Fibroblast of skin of left biceps (primary cell): ENCODE measurements around the gene EYA2.

Source experiments
- DNase-seq, 2 experiments: peaks; one replicate each; pipeline ENCODE4 v3.0.0-alpha.2; 2013; ENCODE audit warnings: low read depth in 2 of 2

Gene EYA2

DNA sequence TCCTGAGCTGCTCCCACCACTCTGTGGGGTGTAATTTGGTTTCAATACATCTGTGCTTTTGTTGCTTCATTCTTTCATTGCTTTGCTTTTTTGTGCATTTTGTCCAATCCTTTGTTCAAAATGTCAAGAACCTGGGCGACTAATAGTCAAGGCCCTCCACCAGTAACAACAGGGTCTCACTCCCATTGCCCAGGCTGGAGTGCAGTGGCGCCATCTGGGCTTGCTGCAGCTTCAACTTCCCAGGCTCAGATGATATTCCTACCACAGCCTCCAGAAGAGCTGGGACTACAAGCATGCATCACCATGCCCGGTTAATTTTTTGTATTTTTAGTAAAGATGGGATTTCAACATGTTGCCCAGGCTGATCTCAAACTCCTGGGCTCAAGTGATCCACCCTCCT lies 169.2 kb downstream of the EYA2 start:
- DNase-seq = no peak

DNA sequence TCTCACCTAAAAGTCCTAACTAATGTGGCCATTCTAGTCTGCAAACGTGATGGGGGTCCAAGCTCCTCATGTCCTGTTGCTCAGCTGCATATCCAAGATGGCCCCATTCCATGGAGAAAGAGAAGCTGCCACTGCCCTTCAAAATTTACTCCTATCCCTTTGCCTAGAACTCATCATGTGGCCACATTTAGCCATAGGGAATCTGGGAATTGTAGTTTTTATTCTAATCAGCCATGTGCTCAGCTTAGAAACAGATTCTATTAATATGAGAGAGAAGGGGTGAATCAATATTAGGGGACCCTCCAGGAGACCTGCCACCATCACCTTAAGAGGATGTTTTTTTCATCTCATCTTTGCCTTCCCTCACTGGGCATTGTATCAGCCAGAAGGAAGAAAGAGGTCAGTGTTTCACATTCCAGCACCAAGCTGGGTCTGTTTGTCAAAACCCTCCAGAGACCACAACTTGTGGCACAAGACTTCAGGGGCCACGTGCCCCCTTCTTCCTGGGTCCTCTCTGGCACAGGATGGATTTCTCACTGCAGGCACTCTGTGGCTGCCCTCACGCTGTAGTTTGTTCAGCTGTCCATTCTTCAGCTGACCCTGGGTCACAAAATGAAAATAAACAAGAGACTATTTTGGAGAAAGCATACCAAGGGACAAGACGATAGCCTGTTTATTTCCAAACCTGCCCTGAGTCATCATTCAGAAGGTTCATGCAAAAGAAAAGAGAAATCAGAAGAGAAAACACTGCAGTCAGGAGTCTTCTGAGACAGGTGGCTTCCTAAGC lies 172.0 kb downstream of the EYA2 start:
- DNase-seq = no peak

DNA sequence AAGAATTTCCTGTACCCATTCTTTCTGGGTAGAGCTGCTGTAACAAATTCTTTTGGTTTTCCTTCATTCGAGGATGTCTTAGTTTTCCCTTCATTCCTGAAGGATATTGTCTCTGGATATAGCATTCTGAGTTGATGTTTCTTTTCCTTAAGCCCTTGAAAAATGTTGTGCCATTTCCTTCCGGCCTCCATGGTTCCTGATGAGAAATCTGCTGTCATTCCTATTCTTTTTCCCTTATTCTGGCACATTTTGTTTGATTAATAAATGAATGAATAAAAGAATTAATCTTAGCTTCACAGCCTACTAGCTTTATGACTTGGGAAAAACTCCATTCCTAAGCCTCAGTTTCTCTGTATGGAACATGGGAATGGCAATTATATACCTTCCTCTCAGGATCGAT lies 173.1 kb downstream of the EYA2 start:
- DNase-seq = no peak

DNA sequence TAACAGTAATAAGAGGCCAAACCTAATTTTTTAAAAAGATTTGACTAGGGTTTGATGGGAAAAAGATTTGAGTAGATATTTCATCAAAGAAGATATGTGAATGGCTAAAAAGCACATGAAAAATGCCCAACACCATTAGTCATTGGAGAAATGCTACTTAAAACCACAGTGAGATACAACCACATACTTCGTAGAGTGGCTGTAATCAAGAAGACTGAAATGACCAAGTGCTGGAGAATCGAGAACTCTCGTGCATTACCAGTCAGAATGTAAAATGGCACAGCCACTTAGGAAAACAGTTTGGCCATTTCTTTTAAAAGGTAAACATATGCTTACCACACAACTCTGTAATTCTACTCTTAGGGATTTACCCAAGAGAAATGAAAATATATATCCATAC lies 175.5 kb downstream of the EYA2 start:
- no peak for DNase-seq

DNA sequence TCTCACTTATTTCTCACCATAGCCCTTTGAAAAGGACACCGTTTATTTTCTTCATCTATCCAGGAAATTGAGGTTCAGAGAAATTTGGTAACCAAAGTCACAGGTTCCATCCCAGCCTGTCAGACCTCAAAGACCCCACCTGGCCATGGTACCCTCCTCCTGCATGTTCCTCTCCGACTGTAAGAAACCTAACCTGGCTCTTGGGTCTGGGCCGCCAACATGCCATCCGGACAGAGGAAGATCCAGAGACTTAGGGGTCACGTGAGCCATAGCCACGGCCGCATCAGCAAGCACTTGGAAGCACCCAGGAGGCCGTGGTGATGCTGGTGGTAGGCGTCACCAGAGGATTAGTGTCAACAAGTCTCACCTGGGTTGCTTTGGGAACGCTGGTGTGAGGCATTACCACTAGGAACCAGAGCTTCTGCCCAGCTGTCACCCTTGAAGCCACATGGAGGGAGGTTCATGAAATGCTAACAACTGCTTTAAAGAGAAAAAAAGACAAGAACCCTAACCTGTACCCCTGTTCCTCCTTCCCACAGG lies 177.1 kb downstream of the EYA2 start:
- DNase-seq = no peak

DNA sequence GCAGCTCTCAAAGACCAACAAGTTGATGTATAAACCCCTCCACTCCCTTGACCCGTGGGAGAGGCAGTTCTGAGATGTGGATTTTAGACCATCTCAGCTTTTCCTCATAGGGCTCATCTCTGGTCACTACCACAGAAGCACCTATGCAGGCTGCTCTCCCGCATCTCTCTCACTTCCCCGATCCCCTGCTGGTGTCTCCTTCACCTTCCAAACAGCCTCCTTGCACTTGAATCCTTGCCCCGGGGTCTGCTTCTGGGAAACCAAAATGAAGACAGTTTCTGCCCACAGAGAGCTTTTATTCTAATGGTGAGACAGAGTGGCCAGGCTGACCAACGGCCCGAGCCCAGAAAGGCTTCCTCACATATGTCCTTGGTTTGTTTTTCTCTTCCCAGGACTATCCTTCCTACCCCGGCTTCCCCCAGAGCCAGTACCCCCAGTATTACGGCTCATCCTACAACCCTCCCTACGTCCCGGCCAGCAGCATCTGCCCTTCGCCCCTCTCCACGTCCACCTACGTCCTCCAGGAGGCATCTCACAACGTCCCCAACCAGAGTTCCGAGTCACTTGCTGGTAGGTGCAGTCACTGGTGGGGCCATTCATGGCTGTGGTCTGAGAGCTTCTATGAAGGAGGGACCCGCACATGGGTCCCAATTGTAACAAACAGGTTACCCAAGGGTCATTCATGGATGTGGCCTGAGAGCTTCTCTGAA lies 179.3 kb downstream of the EYA2 start:
- no peak for DNase-seq

DNA sequence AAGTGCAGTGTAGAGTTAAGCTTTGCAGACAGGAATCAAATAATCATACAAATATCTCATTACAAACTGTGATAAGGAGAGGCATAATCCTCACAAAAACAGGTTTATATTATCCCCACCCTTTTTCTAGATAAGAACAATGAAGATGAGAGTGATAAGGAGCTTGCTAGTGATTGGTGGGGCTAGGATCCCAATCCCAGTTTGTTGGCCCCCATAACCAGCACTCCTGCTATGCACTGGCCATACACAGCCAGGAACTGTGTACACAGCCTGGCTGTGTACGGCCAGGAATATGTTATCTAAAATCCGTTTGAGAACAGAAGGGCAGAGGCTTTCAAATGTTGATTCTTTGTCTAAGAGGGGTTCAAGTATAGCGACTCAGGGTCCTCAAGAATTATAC lies 180.6 kb downstream of the EYA2 start:
- DNase-seq = no peak

DNA sequence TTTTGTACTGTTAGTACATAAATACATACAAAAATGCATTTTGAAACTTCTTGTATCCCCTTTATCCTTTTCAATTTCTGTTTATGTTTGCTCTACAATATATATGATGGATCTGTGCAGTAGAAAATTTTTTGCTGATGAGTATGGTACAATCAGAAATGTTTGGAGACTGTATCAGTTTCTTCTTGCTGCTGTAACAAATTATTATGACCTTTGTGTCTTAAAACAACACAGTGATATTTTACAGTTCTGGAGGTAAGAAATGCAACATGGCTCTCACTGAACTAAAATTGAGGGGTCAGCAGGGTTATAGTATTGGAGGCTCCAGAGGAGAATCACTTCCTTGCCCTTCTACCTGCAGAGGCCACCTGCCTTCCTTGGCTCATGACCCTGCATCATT lies 184.4 kb downstream of the EYA2 start:
- no peak for DNase-seq

DNA sequence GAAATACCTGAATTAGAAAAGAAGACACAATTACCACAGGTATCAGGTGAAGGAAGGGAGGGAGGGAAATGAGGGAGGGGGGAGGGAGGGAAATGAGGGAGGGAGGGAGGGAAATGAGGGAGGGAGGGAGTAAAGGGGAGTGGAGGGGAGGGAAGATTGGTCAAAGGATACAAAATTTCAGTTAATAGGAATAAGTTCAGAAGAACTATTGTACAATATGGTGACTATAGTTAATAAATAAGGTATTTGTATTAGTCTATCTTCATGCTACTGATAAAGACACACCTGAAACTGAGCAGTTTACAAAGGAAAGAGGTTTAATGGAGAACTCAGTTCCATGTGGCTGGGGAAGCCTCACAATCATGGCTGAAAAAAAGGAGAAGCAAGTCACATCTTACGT lies 185.7 kb downstream of the EYA2 start:
- no peak for DNase-seq

DNA sequence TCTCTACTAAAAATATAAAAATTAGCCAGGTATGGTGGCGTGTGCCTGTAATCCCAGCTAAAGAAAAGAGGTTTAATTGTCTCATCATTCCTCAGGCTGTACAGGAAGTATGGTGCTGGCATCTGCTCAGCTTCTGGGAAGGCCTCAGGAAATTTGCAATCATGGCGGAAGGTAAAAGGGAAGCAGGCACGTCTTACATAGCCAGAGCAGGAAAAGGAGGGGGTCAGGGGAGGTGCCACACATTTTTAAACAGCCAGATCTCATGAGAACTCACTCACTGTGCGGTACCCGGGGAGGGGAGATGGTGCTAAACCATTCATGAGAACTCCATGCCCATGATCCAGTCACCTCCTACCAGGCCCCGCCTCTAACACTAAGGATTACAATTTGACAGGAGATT lies 191.7 kb downstream of the EYA2 start:
- DNase-seq = no peak

DNA sequence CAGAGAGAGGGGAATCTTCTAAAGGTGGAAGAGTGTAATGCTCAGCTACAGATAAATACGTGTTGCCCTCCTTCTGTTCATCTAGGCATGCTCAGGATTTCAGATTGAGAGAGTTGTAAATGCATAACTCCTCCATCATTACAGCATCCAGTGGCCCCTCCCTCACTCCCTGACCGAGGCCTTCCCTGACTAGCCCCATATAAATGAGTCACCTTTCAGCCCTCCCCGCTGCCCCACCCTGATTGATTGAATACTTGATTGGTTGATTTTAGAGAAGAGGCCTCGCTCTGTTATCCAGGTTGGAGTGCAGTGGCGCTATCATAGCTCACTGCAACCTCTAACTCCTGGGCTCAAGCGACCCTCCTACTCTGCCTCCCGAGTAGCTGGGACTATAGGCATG lies 193.7 kb downstream of the EYA2 start:
- no peak for DNase-seq

DNA sequence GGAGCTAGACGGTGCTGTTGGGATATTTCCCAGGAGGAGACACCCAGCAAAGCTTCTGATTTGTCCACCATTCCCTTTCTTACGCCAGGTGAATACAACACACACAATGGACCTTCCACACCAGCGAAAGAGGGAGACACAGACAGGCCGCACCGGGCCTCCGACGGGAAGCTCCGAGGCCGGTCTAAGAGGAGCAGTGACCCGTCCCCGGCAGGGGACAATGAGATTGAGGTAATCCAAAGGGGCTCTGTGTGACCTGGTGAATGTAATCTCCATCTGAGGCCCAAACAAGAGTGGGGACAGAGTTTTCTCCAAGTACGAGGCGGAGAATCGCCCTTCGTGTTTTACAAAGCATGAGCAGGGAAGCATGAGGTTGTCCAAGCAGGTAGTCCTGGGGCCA lies 194.5 kb downstream of the EYA2 start:
- no peak for DNase-seq

DNA sequence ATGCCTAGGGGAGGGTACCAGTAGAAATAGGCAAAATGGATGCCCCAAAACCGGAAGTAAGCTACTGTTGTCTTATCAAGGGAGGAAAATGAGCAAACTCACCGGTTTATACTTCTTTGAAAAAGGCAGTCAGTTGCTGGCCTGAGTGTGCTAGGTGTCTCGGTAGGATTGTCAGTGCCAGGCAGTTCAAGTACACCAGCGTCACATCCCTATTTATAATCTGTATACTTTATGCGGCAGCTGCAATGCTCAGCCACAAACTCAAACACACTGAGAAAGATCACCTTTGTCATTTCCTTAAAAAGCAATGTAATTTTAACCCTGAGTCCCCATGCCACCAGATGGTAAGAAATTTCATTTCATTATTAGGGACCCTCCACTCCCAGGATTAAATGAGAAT lies 196.2 kb downstream of the EYA2 start:
- no peak for DNase-seq

DNA sequence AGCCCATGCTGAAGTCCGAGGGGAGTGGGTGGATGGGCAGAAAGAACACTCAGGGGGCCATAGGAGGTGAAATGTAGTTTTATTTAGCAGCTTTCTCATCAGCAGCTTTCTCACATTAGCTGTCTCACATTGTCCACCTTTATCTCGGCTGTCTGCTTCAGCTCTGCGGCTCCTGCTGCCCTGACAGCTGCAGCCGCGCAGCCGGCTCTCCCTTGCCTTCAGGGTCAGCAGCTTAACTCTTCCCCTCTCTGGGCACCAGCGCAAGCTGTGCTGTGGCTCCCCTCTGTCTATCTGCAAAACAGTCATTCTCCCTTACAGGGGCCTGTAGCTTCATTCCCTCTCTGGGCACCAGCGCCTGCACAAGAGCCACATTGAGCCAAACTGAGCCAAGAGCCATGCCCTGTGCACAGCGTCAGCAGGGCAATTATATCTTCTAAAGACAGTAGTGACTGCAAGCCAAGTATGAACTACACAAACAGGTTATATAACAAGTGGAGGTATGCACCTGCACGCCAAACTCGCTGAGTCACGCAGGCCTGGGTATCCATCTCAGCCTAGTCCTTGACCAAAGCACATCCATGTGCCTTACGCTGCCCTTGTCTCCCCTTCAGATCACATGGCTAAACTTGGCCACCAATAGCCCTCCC lies 198.8 kb downstream of the EYA2 start:
- no peak for DNase-seq

DNA sequence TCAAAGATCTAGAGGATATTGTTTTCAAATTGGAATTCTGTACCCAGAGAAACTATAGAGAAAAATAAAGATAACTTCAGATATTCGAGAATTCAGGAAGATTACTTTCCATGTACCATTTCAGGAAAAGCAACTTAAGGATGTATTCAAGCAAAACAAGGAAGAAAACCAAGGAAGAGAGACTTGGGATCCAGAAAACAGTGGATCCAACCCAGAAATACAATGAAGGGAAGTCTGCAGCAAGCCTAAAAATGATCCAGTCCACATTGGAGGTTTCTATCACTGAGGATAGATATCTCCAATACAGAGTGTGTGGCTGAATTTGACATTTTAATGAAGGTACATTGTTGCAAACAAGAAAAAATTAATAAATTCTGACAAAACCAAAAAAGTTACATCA lies 201.0 kb downstream of the EYA2 start:
- no peak for DNase-seq

DNA sequence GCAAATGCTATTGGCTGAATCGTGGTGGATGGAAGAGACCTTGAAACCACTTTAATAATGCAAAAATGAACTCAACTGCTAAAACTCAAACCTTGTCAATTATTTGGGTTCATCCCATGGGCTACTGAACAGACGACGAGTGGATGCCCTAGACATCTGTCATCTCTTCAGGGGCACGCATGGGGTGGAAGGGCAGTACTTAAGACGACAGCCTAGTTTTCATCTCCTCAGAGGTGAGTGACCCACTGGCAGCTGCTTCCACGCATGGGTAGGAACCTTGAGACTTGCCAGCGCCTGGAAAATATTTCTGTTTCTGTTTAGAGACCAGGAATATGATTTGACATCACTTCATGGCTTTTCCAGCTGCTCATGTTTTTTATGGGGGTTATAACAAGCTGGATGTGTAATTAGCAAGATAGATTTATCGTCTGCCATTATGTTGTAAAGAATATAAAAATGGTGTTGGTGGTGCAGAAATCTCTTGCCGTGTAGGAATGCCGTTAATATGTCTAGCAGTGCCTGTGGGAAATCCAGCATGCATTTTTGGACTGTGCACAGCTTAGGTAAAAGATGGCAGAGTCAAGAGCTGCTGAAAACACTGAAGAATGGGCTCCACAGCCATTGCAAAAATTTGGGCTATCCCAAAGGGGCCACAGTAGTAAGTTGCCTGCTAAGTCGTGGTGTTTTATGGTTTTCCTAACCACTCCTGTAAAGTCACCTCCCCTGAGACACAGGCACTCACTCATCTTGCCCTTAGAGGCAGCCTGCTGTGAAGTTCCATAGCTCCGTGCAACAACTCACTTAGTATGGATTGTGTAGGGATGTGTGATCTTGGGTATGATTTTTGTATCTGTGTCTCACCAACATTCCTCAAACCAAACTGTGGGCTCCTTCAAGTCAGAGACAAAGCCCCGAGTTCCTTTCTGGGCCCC lies 203.3 kb downstream of the EYA2 start:
- no peak for DNase-seq

DNA sequence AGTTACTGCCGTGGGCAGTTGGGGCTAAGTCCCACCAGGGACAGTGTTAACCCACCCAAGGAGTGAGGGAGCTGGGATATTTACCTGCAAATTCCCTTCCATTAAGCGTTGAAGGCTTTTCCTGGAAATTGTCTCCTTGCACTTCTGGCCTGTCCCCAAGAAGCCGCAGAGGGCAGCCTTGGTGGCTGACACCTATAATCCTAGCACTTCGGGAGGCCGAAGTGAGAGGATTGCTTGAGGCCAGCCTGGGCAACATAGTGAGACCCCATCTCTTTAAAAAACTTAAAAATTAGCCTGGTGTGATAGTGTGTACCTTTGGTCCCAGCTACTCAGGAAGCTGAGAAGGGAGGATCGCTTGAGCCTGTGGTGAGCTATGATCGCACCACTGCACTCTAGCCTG lies 204.4 kb downstream of the EYA2 start:
- DNase-seq = no peak

DNA sequence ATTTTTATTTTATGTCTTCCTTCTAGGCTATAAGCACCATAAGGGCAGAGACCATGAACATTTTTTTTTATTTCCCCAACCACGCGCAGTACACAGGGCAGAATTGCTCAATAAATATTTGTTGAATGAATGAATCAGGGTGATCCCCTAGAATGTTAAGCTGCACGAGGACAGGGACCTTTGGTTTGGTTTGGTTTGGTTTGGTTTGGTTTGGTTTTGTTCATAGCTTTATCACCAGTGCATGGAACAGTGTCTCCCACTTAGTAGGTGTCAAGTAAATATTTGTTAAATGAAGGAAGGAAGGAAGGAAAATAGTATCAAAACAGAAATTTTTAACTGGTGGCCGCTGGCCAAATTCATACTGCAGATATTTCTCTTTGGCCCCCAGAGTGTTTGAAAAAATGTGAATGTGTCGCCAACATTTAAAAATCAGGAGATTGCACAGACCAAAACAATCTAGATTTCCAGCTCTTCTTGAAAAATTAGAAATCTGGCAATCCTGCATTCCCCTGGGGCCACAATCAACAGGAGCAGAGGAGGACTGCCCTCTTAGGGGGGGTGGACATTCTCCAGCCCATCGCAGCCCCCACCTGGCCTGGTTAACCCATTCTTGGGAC lies 205.3 kb downstream of the EYA2 start:
- no peak for DNase-seq

DNA sequence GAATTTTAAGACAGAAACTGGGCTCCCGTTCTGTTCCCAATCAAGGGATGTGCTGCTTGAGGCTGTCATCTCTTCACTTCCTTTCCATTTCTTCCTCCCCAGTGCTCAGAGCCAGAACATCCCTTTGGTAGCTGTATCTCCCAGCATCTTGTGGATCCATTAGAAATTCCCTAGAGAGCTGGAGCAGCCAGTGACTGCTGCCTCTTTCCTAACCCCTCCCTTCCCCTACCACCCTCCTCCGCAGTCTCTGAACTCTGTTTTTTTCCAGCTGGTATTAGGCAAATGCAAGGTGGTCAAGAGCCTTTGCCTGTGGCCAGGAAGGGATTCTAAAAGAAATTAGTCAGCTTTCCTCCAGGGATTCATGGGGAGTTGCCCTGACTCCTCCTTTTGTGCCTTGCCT lies 208.0 kb downstream of the EYA2 start:
- DNase-seq = no peak

DNA sequence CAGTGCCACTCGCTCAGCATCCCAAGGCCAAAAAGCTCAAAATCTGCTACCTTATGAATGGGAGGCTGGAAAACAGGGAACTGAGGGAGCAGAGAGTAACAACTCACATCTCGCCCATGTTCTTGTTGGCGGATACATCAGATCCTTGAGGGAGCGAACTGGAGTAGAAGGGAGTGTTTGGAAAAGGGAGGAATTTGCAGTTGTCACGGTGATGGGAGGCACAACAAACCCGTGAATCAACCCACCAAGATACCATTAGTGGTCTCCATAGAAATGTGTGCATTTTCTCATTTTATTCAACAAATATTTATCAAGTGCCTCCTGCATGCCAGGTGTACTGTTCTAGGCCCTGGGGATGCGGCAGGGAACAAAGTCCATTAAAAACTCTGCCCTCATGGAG lies 212.1 kb downstream of the EYA2 start:
- no peak for DNase-seq

DNA sequence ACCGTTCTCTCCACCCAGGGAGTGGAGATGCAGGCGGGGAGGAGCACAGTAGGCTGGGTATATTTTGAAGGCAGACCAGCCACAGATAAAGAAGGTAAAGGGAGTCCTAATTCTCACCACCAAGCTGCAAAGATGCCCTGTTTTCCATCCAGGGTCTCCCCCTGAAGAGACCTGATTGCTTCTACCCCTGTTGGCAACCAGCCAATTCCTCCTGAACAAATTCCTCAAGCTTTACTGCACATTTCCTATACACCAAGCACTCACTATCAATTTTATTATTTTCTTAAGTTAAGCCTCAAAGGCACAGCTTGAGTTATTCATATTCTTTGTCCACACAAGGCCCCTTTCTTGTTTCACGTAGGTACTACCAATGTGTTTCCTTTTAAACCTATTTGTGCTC lies 214.4 kb downstream of the EYA2 start:
- no peak for DNase-seq
